ENCODE measurements around the gene DOK7. TPM values are rescaled to one million over a fixed set of nuclear protein-coding genes. Genes with fewer than 3 reads are reported as not detected.

Gene DOK7
- polyA plus RNA-seq, 12 donors: 6.3 to 29.6 (median 11.5) TPM; not detected in 1

- no peak for DNase-seq
Measured at GRCh38 chr4:3460926-3461325, 2.2 kb upstream of the DOK7 start.

DNA sequence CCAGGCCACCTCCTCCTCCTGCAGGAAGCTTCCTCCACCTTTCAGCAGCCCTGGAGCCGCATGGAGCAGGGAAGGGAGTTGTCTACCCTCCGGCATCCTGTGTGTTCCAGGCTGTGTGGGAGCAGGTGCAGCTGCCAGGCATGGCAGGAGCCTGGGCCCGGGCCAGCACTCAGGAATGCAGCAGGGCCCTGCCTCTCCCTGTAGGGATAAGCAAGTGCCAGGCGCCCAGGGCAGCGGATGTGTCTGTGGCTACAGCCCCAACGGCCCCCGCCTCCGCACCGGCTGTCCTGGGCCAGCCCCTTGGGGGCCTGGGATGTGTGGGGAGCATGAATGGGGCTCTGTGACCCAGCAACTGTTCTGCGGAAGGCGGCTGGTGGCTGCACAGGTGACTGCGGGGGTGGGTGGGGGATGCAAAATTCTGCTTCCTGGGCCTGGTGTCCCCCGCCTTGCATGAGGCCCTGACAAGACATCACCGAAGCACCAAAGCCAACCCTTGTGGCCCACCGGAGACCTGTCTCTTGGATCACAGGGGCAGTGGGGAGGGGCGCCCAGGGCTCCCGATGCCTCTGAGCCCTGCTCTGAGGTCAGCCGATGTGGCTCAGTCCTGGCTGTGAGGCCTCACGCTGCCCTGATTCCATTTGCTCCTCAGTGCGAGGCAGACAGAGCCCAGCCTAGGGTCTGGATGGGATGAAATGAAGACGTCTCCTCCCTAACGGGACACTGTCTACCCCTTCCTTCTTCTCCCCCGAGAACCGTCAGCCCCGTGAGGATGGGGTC is 1.4 kb upstream of the DOK7 start:
- DNase-seq: no peak

DNA sequence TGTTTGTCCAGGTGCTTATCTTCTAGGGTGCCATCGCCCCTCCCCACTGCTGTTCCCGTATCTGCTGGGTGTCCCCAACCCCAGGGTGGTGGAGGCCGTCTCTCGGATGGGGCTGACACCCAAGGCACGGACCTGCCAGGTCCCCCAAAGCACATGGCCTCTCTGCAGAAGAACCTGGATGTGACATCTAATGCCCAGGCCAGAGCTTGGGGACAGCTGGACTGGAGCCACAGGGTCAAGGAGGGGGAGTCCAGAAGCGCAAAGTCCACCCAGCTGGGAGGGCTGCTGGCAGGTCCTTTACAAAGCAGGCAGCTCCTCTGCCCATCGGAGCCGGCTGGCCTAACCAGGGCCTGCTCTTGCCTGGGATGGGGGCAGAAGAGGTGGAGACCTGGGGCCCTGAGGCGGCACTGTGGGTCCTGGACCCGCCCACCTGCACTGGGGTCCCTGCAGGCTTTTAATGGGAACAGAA is 751 bp upstream of the DOK7 start:
- DNase-seq: no peak

DNA sequence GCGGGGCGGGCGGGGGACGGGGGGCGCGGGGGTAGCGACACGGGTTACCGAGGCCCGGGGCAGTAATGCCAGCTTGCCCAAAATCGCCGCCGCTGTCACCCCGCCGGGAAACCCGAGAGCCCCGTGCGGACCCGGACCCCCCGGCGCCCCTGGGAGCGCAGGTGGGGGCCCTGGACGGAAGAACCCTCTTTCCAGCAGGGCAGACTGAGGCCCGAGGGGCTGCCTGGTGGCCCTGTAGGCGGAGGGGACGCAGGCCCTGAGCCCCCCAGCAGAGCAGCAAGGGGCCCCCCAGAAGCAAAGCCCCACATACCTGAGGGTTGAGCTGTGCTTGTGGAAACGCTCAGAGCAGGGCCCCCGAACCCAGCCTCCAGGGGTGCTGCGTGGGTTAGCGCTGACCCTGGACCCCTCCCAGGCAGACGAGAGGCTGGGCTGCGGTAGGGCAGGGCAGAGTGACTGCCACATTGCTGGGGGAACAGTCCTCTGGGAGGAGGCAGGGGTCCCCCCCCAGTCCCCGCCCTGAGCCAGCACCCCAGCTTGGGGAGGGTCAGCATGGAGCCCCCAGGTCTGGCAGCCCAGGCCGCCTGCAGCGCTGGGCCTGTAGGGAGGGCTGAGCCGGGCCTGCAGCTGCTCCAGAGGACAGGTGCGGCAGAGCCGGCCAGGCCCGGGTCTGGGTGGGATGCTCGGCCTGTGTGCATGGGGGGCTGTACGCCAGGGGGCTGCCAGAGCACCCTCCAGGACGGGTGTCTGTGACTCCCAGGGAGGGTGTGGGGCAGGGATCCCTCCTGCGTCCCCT is 646 bp downstream of the DOK7 start:
- no peak for DNase-seq

DNA sequence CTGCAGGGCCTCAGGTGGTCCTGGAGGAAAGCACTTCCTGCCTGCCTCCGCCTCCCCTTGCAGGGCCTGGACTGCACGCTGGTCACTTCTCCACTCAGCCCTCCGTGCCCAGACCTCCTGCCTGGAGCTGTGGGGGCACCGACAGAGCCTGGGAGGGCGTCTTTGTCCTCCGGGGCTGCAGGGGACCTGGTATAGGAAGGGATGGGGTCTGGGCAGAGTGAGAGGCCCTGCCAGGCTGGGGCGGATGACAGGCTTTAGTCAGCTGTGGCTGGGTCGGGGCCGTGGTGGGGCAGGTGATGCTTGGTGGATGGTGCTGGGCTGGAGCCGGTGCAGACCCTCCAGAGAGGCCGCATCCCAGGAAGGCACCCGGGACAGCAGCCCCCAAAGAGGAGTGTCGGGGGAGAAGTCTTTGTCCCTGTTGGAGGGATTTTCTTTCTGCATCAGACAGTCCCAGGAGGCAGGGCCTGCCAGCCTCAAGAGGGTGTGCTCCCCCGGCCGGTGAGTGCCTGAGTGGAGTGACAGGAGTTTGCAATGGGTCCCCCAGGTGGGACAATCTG is 1.3 kb downstream of the DOK7 start:
- no peak for DNase-seq

DNA sequence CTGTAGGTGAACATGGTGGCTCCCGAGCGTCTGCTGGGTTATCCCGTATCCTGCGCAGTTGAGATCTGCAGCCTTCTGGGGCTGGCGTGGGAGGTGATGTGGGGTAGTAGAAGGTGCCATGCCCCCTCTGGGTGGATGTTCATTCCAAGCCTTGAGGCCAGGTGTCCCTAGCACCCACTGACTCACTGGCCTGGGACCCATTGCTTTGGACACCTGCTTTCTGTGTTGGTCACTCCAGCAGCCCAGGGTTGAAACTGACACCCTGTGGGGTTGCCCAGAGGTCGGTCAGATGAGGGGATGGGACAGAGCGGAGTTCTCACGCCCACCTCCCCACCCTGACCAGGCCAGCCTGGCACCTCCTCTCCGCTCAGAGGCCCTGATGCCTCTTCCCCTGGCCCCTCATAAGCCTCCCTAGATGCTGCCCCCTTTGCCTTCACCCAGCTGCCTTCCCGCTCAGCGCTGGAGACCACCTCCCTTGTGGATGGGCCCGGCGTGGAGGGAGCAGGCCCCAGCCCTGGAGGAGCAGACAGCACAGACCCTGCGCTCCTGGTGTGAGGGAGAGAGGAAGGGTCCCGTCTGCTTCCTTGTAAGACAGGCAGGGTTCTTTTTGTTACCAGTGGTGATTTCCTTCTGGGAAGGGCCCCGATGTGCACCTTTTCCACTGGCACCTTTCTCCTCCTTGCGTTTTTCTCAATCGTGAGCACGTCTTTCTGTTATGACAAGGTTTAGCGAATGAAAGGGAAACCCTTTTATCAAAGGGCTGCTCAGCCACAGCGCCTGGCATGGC is 2.0 kb downstream of the DOK7 start:
- no peak for DNase-seq

DNA sequence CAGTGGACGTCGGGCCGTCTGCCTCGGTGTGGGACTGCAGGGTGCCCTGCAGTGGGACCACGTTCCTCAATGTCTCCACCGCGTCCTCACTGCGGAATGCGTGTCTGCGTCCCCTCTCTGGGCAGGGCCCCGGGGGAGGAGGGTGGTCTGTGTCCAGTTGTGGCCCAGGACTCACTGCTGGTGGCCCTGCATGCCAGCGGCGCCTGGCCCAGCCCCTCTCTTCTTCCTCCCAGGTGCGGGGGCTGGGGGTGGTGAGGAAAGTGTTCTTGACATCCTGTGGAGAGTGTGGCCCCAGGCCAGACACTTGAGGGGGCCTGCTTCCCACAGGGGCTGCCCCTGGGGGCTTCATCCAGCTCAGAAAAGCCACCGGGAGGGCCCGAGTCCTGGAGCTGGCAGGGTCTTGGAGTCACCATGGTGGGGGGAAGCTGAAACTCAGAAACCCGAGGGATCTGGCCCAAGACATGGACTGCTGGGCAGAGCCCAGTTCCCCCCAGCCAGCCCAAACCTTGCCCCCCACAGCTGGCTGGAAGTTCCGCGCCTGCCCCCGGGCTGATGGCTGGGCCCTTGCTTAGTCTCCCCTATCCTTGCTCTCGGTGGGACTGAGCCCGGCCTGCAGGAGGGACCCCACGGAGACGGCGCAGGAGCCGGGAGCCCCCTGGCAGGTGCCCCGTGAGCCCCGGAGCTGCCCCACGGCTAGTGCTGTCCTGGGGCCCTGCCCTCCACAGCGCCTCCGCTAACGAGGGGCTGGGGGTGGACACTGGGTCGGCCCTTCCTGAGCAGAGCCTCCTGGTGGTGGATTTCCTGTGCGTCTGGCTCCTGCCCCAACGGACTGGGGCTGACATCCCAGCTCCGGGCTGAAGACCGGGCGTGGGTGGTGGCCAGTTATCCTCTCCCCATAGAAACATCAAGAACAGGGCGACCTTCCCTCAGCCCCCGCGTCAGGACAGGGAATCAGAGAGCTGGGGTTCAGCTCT is 2.9 kb downstream of the DOK7 start:
- DNase-seq: no peak

DNA sequence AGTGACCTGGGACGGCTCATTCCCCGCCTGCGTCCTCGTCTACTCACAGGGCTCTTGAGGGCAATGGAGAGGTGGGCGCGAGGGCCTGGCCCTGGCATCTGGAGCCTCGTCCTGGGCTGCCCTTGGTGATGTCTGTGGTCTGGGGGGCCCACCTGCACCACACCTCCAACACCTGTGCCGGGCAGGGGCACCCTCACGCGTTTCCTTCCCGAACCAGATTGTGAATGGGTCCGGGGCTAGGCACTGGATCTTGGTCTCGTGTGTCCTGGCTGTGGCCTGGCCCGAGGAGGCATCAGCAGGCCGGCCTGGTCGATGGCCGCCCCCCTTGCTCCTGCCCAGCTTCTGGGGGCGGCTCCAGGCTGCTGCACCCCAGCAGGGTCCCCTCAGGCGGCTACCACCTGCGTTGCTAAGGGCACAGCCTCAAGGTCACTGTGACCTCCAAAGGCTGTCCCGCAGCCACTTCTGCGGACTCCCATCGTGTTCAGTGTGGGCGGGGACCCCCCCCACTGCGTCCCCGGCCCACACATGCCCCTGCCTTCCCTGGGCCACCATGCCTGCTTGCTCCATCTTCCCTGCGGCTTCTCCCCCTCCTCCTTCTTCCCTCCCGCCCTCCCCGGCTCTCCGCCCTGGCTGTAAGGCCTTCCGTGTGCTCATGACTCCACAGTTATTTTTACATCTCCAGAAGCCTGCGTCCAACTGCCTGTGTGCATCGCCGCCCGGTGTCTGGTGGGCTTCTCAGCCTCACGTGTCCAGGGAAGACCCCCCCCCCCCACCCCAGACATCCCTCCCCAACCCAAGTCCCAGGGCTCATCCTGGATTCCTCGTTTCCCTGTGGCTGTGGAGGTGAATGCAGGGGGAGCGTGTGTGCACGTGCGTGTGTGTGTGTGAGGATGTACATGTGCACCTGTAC is 3.8 kb downstream of the DOK7 start:
- no peak for DNase-seq

- DNase-seq: no peak
Measured at GRCh38 chr4:3467601-3468031, 4.5 kb downstream of the DOK7 start.

DNA sequence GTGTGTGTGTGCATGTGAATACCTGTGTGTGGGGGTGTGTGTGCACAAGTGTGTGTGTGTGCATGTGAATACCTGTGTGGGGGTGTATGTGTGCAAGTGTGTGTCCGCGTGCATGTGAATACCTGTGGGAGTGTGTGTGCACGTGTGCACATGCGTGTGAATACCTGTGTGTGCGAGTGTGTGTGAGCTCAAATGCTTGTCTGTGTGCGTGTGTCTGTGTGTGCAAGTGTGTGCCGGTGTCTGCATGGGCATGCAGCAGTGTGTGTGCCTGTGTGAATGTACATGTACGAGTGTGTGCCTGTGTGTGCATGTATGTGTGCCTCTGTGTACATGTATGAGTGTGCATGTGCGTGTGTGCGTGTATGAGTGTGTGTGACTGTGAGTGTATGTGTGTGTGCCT is 5.0 kb downstream of the DOK7 start:
- no peak for DNase-seq

- no peak for DNase-seq
Measured at GRCh38 chr4:3468804-3469203, 5.7 kb downstream of the DOK7 start.

DNA sequence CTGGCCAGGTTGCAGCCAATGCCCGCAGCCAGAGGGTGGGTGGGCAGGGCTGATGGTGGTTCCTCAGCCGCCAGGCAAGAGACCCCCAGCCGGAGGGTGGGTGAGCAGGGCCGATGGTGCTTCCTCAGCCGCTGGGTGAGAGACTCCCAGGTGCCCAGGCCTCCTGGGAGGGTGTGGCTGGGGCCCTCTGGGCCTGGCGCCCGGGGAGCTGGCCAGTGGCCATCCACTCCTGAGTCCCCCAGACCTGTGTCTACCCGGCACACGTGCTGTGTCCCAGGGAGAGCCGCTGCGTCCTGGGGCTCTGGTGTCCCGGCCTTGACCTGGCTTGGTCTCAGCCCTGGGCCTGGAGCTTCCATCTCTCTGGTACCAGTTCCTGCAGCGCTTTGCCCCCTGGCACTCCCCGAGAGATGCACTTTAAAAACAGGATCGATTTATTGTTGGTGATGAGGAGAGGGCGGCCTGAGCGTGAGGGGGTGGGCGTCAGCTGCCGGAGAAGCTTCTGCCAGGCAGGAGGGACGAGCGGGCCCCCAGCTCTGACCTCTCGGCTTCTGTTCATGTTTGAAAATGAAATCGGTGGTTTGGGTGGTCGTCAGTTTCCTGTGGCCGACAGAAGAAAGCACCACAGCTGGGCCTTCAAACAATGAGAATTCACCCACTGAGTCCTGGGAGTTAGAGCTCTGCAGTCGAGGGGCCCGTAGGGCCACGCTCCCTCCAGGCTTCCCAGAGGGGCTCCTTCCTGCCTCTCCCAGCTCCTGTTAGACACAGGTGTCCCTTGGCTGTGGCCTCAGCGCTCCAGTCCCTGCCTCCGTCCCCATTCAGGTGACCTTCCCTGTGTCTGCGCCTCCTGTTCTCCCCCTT is 6.5 kb downstream of the DOK7 start:
- no peak for DNase-seq

- no peak for DNase-seq
Measured at GRCh38 chr4:3470244-3471097, 7.4 kb downstream of the DOK7 start.

DNA sequence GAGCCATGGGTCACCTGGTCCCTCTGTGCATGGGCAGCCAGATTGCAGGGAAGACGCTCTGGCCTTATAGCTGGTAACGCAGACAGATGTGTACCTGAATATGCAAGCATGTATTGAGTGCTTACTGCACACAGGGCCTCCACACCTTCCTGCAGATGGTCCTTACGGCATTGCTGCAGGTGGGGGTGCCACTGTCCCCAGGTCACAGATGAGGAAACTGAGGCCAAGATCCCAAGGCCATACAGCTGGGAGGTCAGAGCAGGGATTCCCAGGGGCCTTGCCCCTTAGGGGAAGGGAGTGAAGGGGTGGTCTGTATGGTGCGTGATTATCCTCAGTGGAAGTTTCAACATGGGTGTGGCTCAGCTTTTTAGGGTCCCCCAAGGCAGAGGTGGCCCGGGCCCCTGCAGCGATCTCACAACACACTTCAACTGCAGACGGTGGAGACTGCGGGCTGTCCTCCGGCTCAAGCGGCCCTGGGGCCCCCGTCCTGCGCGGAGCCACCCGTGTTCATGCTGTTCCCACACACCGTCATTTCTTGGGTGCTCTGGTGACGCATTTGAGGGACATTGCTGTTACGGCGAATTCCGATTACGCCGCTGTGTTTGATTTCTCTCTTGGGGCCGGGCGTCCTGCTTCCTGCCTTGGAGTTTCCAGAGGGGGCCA is 8.1 kb downstream of the DOK7 start:
- no peak for DNase-seq

GRCh38 chr4:3471886-3472285 is 8.8 kb downstream of the DOK7 start:
- no peak for DNase-seq

DNA sequence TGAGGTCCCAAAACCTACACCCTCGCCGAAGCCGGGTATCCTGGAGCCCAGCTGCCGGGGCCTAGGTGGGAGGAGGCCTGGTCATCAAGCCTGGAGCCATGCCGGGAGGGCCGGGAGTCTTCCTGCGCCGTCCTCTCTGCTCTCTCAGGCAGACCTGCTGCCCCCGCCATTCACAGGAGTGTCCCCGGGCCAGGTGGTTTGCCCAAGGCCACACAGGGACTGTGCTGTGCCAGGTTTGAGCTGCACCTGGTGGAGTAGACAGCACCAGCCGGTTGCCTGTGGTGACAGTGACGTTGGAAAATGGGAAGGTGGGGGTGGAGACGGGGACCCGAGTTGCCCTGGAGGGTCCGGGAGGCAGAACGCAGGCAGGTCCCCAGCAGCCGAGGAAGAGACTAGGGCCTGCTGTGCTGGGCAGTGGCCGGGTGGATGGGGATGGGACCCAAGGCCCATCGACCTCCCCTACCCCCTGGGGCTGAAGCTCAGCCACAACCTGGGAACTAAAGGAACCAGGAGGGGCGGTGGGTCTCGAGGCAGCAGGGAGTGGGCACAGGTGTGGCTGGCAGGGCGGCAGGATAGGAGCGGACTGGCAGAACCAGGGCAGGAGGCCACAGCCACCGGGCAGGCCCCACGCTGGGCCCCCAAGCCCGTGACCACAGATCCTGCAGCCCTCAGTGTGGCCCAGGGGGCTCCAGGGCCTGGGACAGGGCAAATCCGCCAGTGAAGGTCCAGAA is 9.5 kb downstream of the DOK7 start:
- DNase-seq: no peak
